HepG2 (cell line): ENCODE data around the gene MKNK1. TPM values are rescaled to one million over a fixed set of nuclear protein-coding genes. Genes with fewer than 3 reads are reported as not detected.

Source experiments
- ATAC-seq: fragments of 200-7000 bp; cut with Tn5 transposase; 3 replicates; pipeline ENCODE4 v1.9.1; 2020; ENCODE audit warnings: mild to moderate bottlenecking, moderate library complexity
- BruUV-seq: library from RNA; stranded (reverse); fragments of 400-500 nt; replicated peaks from 2 replicates; lab custom pipeline; 2021; lab: Mats Ljungman, UMichigan
- CTCF ChIA-PET: fragments of 300-600 bp; formaldehyde crosslinking; extraction: SDS; loops from one replicate; lab custom pipeline; 2021; ENCODE audit warnings: low total read pairs, inconsistent platforms, low intra/inter-chr PET ratio; lab: Yijun Ruan, JAX
- POLR2A ChIA-PET: fragments of 350-600 bp; sonication (Branson Sonifier 250); formaldehyde crosslinking; loops from one replicate; lab custom pipeline; 2020; ENCODE audit warnings: antibody characterized with exemption, inconsistent platforms; lab: Yijun Ruan, JAX
- DNase-seq: peaks from one replicate; pipeline ENCODE4 v3.0.0-alpha.2; 2015; ENCODE audit warnings: low spot score
- FAIRE-seq: peaks from 3 replicates; lab custom pipeline; 2011; peaks lifted over from hg19 to GRCh38; lab: Jason Lieb, UNC
- H2AFZ ChIP-seq: one replicate; pipeline ENCODE4 v1.6.1; 2011; ENCODE audit warnings: low read length, inconsistent platforms
- H3K27ac ChIP-seq: fragments of 300-600 bp; 3 replicates; pipeline ENCODE4 v1.8.0; 2011; ENCODE audit warnings: mixed run types, mild to moderate bottlenecking, mixed read lengths, low read length, inconsistent platforms; ENCODE audit not compliant: insufficient read depth; ENCODE audit errors: extremely low read length
- H3K27me3 ChIP-seq, 2 experiments: fragments of 200-600 bp in 1 of 2; 2 replicates in 1 of 2; 3 replicates in 1 of 2; pipeline versions ENCODE4 v1.6.0 to v1.8.0; 2011; ENCODE audit warnings: low read length in 2 of 2, mild to moderate bottlenecking in 2 of 2, moderate library complexity in 2 of 2, inconsistent platforms in 1 of 2; ENCODE audit not compliant: insufficient read depth in 2 of 2, control insufficient read depth in 1 of 2
- H3K36me3 ChIP-seq, 2 experiments: fragments of 200-600 bp in 1 of 2; replicated peaks in 1 of 2; 2 replicates in 1 of 2; 3 replicates in 1 of 2; pipeline versions ENCODE4 v1.5.1 to v1.8.0; 2011; ENCODE audit warnings: low read length in 2 of 2, inconsistent platforms in 1 of 2; ENCODE audit not compliant: insufficient read depth in 2 of 2, control insufficient read depth in 1 of 2
- H3K4me1 ChIP-seq: 2 replicates; pipeline ENCODE4 v1.5.1; 2012; ENCODE audit warnings: low read length, inconsistent platforms; ENCODE audit not compliant: insufficient read depth
- H3K4me2 ChIP-seq: 2 replicates; pipeline ENCODE4 v1.6.0; 2011; ENCODE audit warnings: low read depth, low read length, inconsistent platforms
- H3K4me3 ChIP-seq, 3 experiments: fragments of 200-600 bp in 1 of 3; sonication (generic), shearing (Covaris generic) in 1 of 3; replicated peaks in 1 of 3; 2 replicates each; pipeline ENCODE4 v1.5.1; 2011 to 2016; ENCODE audit warnings: low read length in 3 of 3, inconsistent platforms in 2 of 3, low read depth in 2 of 3, mild to moderate bottlenecking in 2 of 3, control low read depth in 1 of 3, mixed read lengths in 1 of 3; ENCODE audit not compliant: insufficient read depth in 1 of 3
- H3K79me2 ChIP-seq: one replicate; pipeline ENCODE4 v1.6.1; 2011; ENCODE audit warnings: low read length, inconsistent platforms; ENCODE audit not compliant: insufficient read depth
- H3K9ac ChIP-seq: 2 replicates; pipeline ENCODE4 v1.6.0; 2011; ENCODE audit warnings: mild to moderate bottlenecking, low read depth, low read length, inconsistent platforms; ENCODE audit not compliant: insufficient read depth
- H3K9me3 ChIP-seq: 2 replicates; pipeline ENCODE4 v1.5.1; 2012; ENCODE audit warnings: mild to moderate bottlenecking, low read length
- H4K20me1 ChIP-seq: 2 replicates; pipeline ENCODE4 v1.6.0; 2011; ENCODE audit warnings: inconsistent platforms, mild to moderate bottlenecking, low read length, moderate library complexity; ENCODE audit not compliant: insufficient read depth
- BATF2 ChIP-seq: sonication (generic); formaldehyde crosslinking; IDR thresholded peaks from 2 replicates; pipeline ENCODE4 v1.8.0; 2022; ENCODE audit warnings: mild to moderate bottlenecking, missing genetic modification reagents, moderate library complexity
- CTCF ChIP-seq: sonication (generic); formaldehyde crosslinking; IDR thresholded peaks from 2 replicates; pipeline ENCODE4 v1.5.0; 2020; ENCODE audit warnings: mild to moderate bottlenecking, missing genetic modification reagents, moderate library complexity
- MBD4 ChIP-seq: IDR thresholded peaks from 2 replicates; pipeline ENCODE4 v1.6.1; 2012; ENCODE audit warnings: low read length, inconsistent platforms, borderline replicate concordance
- MXD3 ChIP-seq: IDR thresholded peaks from 2 replicates; pipeline ENCODE4 v1.6.1; 2016; ENCODE audit warnings: mild to moderate bottlenecking, missing biosample characterization, missing genetic modification reagents
- NFKBIZ ChIP-seq: IDR thresholded peaks from 2 replicates; pipeline ENCODE4 v1.6.1; 2018; ENCODE audit warnings: missing genetic modification reagents, missing compliant biosample characterization
- PCBP1 ChIP-seq: fragments of 200-400 bp; formaldehyde crosslinking; IDR thresholded peaks from 2 replicates; pipeline ENCODE4 v1.6.1; 2017; ENCODE audit warnings: mild to moderate bottlenecking, low read depth, low read length, borderline replicate concordance
- PRPF4 ChIP-seq: fragments of 200-400 bp; formaldehyde crosslinking; IDR thresholded peaks from 2 replicates; pipeline ENCODE4 v1.6.1; 2016; ENCODE audit warnings: low read length, low read depth; ENCODE audit not compliant: poor library complexity, severe bottlenecking
- SRSF1 ChIP-seq: fragments of 200-400 bp; formaldehyde crosslinking; optimal IDR thresholded peaks from 2 replicates; pipeline ENCODE3; 2017; ENCODE audit warnings: mild to moderate bottlenecking, low read depth, low read length, moderate library complexity
- ZNF160 ChIP-seq: sonication (generic); formaldehyde crosslinking; IDR thresholded peaks from 2 replicates; pipeline ENCODE4 v1.8.0; 2022; ENCODE audit warnings: mild to moderate bottlenecking, inconsistent platforms, missing genetic modification reagents
- ZNF253 ChIP-seq: sonication (generic); formaldehyde crosslinking; IDR thresholded peaks from 2 replicates; pipeline ENCODE4 v1.8.0; 2022; ENCODE audit warnings: mild to moderate bottlenecking, missing genetic modification reagents, borderline replicate concordance
- WGBS: methylation state at CpG from one replicate; pipeline ENCODE4 v1.1.6; 2017; ENCODE audit warnings: low lambda C conversion rate; 5-methylcytosine and 5-hydroxymethylcytosine counted together
- in situ Hi-C: cut with HindIII; loops from 2 replicates; pipeline ENCODE4 v1.10.0; 2017; ENCODE audit warnings: low pct_unique_long_range_greater_than_20kb; ENCODE audit not compliant: extremely low pct_ligation_motif_present
- intact Hi-C: fragments of 100-400 bp; cut with micrococcal nuclease; formaldehyde crosslinking; loops from one replicate; pipeline ENCODE4 v1.10.0; 2022; ENCODE audit not compliant: unreplicated experiment
- polyA plus RNA-seq, 8 experiments: library from polyadenylated mRNA; depleted of rRNA in 3 of 8; stranded (reverse) in 7 of 8; unstranded in 1 of 8; fragments of >200 nt; fragmentation: Illumina TruSeq in 4 of 8; extraction: Trizol in 4 of 8; gene quantifications; 2 replicates each; pipeline versions ENCODE4 v1.2.1 to v1.2.3, GENCODE V29; 2011 to 2016; ENCODE audit warnings: low read depth in 4 of 8, missing spikeins in 1 of 8, mixed read lengths in 1 of 8; ENCODE audit not compliant: insufficient read depth in 1 of 8
- total RNA-seq, 5 experiments: library from RNA; depleted of rRNA; stranded (reverse); fragments of >200 nt; fragmentation: Illumina TruSeq; extraction: Trizol; gene quantifications; 2 replicates each; pipeline ENCODE4 v1.2.3, GENCODE V29; 2016; ENCODE audit warnings: low read depth in 1 of 5
- TF ChIP-seq, protein P1 (sequence below): sonication (generic); formaldehyde crosslinking; IDR thresholded peaks from 2 replicates; pipeline ENCODE4 v1.9.0; 2022; ENCODE audit warnings: missing genetic modification reagents, mild to moderate bottlenecking, borderline replicate concordance

Gene MKNK1
- total and polyA plus RNA-seq, 2 of the 13 experiments (the other 11 are each of a cell fraction or from before 2014, with no cell fraction given), result 18.5 to 24.1 TPM

DNA sequence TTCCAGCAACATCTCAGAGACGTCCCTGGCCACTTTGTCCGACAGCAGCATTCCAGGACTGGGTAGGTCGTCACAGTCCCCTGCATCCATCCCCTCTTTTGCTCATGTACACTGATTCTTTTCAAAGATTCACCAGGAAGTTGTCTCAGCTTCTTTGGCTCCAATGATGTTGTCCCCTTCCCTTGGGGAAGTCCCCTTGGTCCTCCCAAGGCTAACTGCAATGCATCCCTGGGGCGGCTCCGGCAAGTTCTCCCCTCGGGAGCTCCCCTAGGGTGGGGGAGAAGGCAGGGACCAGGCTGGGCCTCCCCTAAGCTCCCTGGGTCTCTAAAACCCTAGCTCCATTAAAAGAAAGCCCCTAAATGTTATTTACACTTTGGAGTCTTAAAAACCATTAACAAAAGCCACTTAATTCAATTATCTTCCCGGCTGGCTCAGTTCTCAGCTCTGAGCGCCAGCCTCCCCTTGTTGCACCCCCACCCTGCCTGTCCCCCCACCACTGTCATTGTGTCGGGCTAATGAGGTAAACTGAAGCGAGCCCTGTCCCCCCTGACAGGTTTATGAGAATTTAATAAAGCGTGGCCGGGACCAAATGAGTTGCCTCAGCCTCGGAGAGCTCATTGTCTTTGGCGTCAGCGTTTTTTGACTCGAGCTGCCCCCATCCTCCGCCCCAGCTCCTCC lies 77.9 kb downstream of the MKNK1 start:
- 34% methylated on average over 15 of the region's 17 CpGs for WGBS

GRCh38 chr1:46525253-46525983 lies 78.7 kb downstream of the MKNK1 start:
- no TSS peak for BruUV-seq
- H3K27me3 ChIP-seq, result peaks cover 0 to 45% of the 10 kb centered on the region in 2 experiments; a peak in 3 of 5 replicates
- in situ Hi-C loops, result loop anchor here (5.0 kb wide), 2 partner anchors 48 to 78 kb away; no protein-coding TSS in a partner anchor
- H3K79me2 ChIP-seq, result no peaks in the 10 kb centered on the region
- H2AFZ ChIP-seq, result no peak overlapping the region
- ChIA-PET POLR2A (interaction anchor here (1.8 kb wide), 1 partner anchor 10 kb away, joined by 5 read pairs; a partner anchor contains a TSS), CTCF (no interaction called here)
- H3K9ac ChIP-seq, result no peak overlapping the region
- peaks cover 8% of the 10 kb centered on the region for H4K20me1 ChIP-seq
- no peak for FAIRE-seq
- H3K27ac ChIP-seq, result no peak overlapping the region
- DNase-seq, result no peak
- no peak for ATAC-seq
- peaks cover 25% of the 10 kb centered on the region for H3K4me1 ChIP-seq
- H3K36me3 ChIP-seq, result no peaks in the 10 kb centered on the region
- H3K4me2 ChIP-seq, result no peak overlapping the region
- H3K9me3 ChIP-seq, result no peaks in the 10 kb centered on the region
- WGBS, result 63% methylated on average over 6 of the region's 13 CpGs
- intact Hi-C loops, result no loop called here
- TF ChIP-seq ZNF160 (CRISPR knock-in tag) (no peak), ZNF253 (CRISPR knock-in tag) (no peak), PCBP1 (no peak), CTCF (CRISPR knock-in tag) (no peak), MXD3 (CRISPR knock-in tag) (no peak), BATF2 (CRISPR knock-in tag) (no peak), MBD4 (no peak)
- TF ChIP-seq, protein P1, sequence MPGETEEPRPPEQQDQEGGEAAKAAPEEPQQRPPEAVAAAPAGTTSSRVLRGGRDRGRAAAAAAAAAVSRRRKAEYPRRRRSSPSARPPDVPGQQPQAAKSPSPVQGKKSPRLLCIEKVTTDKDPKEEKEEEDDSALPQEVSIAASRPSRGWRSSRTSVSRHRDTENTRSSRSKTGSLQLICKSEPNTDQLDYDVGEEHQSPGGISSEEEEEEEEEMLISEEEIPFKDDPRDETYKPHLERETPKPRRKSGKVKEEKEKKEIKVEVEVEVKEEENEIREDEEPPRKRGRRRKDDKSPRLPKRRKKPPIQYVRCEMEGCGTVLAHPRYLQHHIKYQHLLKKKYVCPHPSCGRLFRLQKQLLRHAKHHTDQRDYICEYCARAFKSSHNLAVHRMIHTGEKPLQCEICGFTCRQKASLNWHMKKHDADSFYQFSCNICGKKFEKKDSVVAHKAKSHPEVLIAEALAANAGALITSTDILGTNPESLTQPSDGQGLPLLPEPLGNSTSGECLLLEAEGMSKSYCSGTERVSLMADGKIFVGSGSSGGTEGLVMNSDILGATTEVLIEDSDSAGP (CRISPR knock-in tag), result no peak
- H3K4me3 ChIP-seq, result no peak overlapping the region

More for the DNA sequence above, 77.9 kb downstream of the MKNK1 start:
- intact Hi-C loops (no loop called here), in situ Hi-C loops (loop anchor here (5.0 kb wide), 2 partner anchors 49 to 79 kb away; no protein-coding TSS in a partner anchor)
- H3K79me2 ChIP-seq, result no peaks in the 10 kb centered on the region
- no peak for TF ChIP-seq SRSF1
- no peak for TF ChIP-seq PRPF4
- TF ChIP-seq NFKBIZ (CRISPR knock-in tag), result no peak
- H3K36me3 ChIP-seq, result no peaks in the 10 kb centered on the region
- no peak overlapping the region for H3K27ac ChIP-seq
- H3K4me3 ChIP-seq, result 0 out of 6 replicates have a peak overlapping the region, but pooled peaks of 1 of the 3 experiments have one; percentile 38
- DNase-seq, result no peak
- CTCF ChIA-PET, result interaction anchor here (1.4 to 3.3 kb wide), 4 partner anchors 45 to 120 kb away, joined by 3 to 51 read pairs (median 20); no protein-coding TSS in a partner anchor
- FAIRE-seq, result no peak
- no peak for ATAC-seq
- peaks cover 23% of the 10 kb centered on the region for H3K4me1 ChIP-seq
- H2AFZ ChIP-seq, result no peak overlapping the region
- peaks cover 8% of the 10 kb centered on the region for H4K20me1 ChIP-seq
- no peak overlapping the region for H3K9ac ChIP-seq
- H3K4me2 ChIP-seq, result peak overlapping the region; percentile 67; the same call in 1 of the 2 replicates
- BruUV-seq, result no TSS peak
- no peaks in the 10 kb centered on the region for H3K9me3 ChIP-seq
- POLR2A ChIA-PET, result interaction anchor here (1.8 kb wide), 1 partner anchor 9 kb away, joined by 5 read pairs; a partner anchor contains a TSS
- peaks cover 2 to 48% of the 10 kb centered on the region in 2 experiments; a peak in 3 of 5 replicates for H3K27me3 ChIP-seq
